PC-3 (cell line): Measurements from ENCODE around the gene BLM.

ENCODE experiments used
- EZH2 ChIP-seq: fragments of 300-600 bp; sonication (generic); IDR thresholded peaks from one replicate; pipeline ENCODE4 v1.6.1; 2017; ENCODE audit warnings: antibody characterized with exemption, mild to moderate bottlenecking, low read length; ENCODE audit not compliant: unreplicated experiment
- EZH2phosphoT487 ChIP-seq: fragments of 300-600 bp; sonication (generic); IDR thresholded peaks from 2 replicates; pipeline ENCODE4 v1.6.1; 2018; ENCODE audit warnings: mild to moderate bottlenecking, antibody characterized with exemption, low read length, borderline replicate concordance
- TF ChIP-seq, protein P1 (sequence below): fragments of 300-600 bp; sonication (generic); conservative IDR thresholded peaks from 2 replicates; pipeline ENCODE4 v1.5.1; 2017; ENCODE audit warnings: antibody characterized with exemption, low read depth, mild to moderate bottlenecking, low read length

DNA sequence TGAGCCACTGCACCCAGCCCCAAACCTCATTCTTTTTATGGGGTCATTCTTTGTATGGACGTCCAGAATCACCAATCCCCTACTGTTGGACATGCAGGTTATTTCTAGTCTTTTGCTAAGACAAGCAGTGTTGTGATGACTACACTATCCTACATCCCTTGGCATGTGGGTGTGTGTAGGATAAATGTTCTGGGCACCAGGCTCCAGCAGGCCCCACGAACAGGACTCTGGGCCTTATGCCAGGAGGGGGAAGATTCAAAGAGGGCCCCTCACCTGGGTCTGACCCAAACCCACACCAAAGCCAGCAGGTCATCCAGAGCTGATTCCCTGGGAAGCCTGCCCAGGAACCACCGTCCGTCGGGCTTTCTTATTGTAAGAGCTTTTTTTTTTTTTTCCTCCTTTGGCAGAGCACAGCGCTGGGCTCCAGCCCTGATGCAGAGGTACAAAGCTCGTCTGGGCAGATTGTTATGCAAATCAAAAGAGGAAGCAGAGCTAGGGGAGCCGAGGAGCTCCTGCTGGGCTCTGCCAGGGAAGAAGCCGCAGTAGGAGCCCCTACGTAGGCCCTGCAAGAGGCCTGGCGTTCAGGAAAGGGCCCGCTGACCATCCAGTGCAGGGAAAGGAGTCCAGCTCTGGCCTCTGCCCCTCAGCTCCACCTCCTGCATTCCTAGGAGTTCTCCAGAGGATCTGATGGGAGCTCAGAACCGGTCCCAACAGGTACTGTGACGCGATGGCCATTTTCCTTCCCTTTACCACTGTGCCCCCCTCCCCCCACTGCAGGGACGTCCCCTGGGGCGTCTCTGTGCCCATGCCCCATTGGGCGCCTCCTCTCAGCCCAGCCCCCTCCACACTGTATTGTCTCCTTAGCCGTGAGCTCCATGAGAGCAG lies 122.3 kb downstream of the BLM start:
- TF ChIP-seq, protein P1, sequence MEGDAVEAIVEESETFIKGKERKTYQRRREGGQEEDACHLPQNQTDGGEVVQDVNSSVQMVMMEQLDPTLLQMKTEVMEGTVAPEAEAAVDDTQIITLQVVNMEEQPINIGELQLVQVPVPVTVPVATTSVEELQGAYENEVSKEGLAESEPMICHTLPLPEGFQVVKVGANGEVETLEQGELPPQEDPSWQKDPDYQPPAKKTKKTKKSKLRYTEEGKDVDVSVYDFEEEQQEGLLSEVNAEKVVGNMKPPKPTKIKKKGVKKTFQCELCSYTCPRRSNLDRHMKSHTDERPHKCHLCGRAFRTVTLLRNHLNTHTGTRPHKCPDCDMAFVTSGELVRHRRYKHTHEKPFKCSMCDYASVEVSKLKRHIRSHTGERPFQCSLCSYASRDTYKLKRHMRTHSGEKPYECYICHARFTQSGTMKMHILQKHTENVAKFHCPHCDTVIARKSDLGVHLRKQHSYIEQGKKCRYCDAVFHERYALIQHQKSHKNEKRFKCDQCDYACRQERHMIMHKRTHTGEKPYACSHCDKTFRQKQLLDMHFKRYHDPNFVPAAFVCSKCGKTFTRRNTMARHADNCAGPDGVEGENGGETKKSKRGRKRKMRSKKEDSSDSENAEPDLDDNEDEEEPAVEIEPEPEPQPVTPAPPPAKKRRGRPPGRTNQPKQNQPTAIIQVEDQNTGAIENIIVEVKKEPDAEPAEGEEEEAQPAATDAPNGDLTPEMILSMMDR, result no peak
- TF ChIP-seq EZH2phosphoT487, result no peak
- no peak for TF ChIP-seq EZH2
